Peyer's patch (tissue), 4 donors: ENCODE data around the gene SEC14L2.

Source experiments
- CTCF ChIP-seq, 6 experiments: fragments of 450-650 bp in 4 of 6; fragments of 200-600 bp in 2 of 6; sonication (generic) in 1 of 6; IDR thresholded peaks; one replicate each; pipeline ENCODE4 v1.5.1; 2017 to 2019; ENCODE audit warnings: antibody characterized with exemption in 6 of 6, mild to moderate bottlenecking in 3 of 6, moderate library complexity in 1 of 6
- POLR2A ChIP-seq, 2 donors: fragments of 450-650 bp; IDR thresholded peaks; one replicate each; pipeline ENCODE4 v1.5.1; 2017; ENCODE audit warnings: antibody characterized with exemption in 2 of 2, mild to moderate bottlenecking in 2 of 2, moderate library complexity in 2 of 2

- TF ChIP-seq CTCF (IDR thresholded peaks at IDR 0.05) (no peak), POLR2A (IDR thresholded peaks at IDR 0.05) (no peak)
Measured at GRCh38 chr22:30445438-30446145, 48.8 kb downstream of the SEC14L2 start.
